GM12865 (cell line): ENCODE results near the gene DNASE1L2.

ENCODE experiments used
- DNase-seq: peaks from one replicate; pipeline ENCODE4 v3.0.0; 2010; ENCODE audit warnings: low read depth
- H3K4me3 ChIP-seq: 2 replicates; pipeline ENCODE4 v1.5.1; 2011; ENCODE audit warnings: mild to moderate bottlenecking, low read depth, low read length, control low read depth
- TF ChIP-seq, protein P1 (sequence below): IDR thresholded peaks from 2 replicates; pipeline ENCODE4 v1.5.1; 2011; ENCODE audit warnings: low read length, control low read depth, low read depth, inconsistent platforms; ENCODE audit not compliant: insufficient read depth; ENCODE audit errors: missing control alignments

DNASE1L2 gene

DNA sequence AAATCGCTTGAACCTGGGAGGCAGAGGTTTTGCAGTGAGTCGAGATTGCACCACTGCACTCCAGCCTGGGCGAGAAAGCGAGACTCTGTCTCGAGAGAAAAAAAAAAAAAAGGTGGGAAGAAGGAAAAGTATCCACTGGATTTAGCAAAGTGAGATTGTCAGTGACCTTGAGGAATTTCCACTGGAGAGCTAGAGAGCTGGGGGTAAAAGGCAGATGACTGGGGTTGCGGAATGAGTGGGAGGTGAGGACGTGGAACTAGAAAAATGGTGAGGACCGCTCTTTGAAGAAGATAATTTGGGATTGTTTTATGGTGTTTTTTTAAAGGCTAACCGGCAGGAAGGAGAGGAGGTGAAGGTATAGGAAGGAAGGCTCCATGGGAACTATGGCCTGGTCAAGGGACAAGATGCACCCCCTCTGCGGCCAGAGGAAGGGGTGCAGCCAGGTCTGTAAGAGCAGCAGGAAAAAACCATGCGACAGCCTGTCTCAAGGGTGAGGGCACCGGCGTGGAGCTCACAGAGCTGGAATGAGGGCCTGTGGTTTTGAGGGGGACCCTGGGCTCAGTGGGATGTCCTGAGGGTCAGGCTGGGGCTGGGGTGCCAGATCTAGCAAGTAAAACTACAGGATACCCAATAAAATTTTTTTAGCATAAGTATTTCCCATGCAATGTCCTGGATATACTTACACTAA lies 31.7 kb upstream of the DNASE1L2 start:
- TF ChIP-seq, protein P1, sequence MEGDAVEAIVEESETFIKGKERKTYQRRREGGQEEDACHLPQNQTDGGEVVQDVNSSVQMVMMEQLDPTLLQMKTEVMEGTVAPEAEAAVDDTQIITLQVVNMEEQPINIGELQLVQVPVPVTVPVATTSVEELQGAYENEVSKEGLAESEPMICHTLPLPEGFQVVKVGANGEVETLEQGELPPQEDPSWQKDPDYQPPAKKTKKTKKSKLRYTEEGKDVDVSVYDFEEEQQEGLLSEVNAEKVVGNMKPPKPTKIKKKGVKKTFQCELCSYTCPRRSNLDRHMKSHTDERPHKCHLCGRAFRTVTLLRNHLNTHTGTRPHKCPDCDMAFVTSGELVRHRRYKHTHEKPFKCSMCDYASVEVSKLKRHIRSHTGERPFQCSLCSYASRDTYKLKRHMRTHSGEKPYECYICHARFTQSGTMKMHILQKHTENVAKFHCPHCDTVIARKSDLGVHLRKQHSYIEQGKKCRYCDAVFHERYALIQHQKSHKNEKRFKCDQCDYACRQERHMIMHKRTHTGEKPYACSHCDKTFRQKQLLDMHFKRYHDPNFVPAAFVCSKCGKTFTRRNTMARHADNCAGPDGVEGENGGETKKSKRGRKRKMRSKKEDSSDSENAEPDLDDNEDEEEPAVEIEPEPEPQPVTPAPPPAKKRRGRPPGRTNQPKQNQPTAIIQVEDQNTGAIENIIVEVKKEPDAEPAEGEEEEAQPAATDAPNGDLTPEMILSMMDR: no peak
- no peak for DNase-seq
- H3K4me3 ChIP-seq: peak overlapping the region; percentile 57

DNA sequence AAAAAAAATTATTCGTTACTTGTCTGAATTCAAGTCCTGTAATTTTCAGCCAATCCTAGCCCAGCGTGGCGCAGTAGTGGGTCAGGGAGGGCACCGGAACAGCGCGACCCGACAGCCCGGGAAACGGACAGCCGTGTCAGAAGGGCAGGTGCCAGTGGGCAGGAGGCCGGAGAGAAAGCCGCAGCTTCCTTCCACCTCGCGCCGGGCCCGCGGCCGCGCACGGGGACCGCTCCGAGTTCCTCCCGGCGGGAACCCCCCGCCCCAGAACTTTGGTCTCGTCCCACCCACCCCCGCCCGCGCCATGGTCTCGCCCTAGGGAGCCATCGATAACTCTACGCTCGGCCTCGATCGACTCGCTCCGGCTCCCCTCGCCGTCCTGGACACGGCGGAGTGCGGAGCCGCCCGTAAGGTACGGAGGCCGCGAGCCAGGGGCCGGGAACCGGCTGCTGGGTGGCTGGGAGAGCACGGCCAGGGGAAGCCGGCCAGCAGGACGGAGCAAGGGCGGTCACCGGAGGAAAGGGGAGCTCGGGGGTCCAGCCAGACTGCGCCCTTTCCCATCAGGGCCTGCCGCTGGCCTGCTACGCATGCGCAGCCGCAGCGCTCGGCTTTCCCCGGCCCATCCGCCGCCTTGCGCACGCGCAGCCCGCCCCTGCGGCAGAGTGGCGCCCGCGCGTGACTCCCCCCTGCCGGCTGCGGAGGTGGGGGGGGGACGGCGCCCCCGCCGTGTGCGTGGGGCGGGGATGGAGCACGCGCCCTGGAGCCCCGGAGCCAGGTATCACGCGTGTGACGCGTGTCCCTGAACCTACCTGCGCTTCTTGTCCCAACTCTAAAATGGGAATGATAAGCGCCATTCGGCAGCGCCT lies 30.9 kb upstream of the DNASE1L2 start, which contains the start of gene MLST8:
Gene MLST8, plus strand, starts transcription at position 351 of the 863 bp plus-strand sequence. CDS start 632 bp downstream, outside the sequence.
- TF ChIP-seq, protein P1: peak; percentile 31
- peak within 1 kb of the TSS; percentile 57 for H3K4me3 ChIP-seq
- DNase-seq: peak; percentile 94

DNA sequence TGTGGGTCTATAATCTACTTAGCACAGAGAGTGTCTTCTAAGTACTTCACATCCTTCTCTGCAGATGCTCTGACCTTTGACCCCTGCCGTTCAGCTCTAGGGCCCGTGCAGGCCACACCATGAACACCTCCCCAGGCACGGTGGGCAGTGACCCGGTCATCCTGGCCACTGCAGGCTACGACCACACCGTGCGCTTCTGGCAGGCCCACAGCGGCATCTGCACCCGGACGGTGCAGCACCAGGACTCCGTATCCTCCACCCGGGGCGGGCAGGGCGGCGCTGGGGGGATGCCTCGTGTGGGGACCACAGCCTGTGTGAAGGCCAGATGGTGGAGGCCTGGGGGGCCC lies 30.3 kb upstream of the DNASE1L2 start:
- TF ChIP-seq, protein P1: no peak
- H3K4me3 ChIP-seq: peak overlapping the region; percentile 57
- DNase-seq: no peak

DNA sequence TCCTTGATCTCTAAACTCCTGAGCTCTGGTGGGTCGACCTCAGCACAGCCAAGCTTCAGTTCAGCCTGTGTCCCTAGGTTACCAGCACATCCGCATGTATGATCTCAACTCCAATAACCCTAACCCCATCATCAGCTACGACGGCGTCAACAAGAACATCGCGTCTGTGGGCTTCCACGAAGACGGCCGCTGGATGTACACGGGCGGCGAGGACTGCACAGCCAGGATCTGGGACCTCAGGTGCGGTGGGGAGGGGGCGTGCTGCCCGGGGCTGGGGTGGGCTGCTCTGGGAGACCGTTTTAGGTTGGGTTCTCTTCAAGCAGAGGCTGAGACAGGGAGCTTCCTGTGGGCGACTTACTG lies 29.8 kb upstream of the DNASE1L2 start:
- TF ChIP-seq, protein P1: no peak
- no peak for DNase-seq
- peak overlapping the region; percentile 57 for H3K4me3 ChIP-seq

DNA sequence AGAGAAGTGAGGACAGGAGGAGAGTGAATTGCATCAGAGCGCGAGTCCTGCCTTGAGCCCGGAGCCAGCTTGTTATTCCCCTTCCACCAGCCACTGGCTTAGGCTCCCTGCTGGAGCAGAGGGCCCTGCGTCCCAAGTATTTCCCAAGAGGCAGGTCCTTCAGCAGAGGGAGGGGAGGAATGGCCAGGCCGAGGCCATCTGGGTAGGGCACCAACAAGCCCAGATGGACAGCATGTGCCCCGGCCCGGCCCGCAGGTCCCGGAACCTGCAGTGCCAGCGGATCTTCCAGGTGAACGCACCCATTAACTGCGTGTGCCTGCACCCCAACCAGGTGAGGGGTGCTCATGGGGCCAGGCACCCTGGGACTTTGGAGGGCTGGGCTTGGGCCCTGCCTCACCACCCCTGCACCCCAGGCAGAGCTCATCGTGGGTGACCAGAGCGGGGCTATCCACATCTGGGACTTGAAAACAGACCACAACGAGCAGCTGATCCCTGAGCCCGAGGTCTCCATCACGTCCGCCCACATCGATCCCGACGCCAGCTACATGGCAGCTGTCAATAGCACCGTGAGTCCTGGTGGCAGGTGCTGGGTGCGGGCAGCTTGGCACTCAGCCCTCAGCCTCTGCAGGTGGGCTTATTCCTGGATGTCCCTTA lies 29.3 kb upstream of the DNASE1L2 start:
- DNase-seq: no peak
- no peak overlapping the region for H3K4me3 ChIP-seq
- TF ChIP-seq, protein P1: no peak

DNA sequence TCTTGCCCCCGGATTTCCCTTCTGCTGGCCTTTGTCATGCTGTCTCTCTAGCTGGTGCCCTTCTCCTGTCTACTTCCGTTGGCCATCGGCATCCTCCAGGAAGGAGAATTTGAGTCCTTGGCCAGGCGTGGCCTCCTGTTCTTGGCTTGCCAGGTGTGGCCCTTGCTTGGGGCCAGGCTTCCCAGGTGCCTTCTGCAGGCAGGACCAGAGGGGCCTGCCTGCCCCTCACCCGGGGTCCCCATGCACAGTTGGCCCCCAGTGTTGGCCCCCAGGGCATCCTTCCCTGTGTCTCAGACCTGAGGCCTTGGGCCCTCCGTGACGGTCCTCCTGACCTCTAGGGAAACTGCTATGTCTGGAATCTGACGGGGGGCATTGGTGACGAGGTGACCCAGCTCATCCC lies 28.4 kb upstream of the DNASE1L2 start:
- no peak for DNase-seq
- TF ChIP-seq, protein P1: no peak

More for the DNA sequence above, 28.4 kb upstream of the DNASE1L2 start:
- H3K4me3 ChIP-seq: no peak overlapping the region
